SU-DHL-6 (cell line): Measurements from ENCODE around the gene PEX11B.

Experiments used
- H2AFZ ChIP-seq: fragments of 200-600 bp; sonication (generic); 2 replicates; pipeline ENCODE4 v1.6.1; 2014; ENCODE audit warnings: low read depth, mild to moderate bottlenecking, moderate library complexity, mixed read lengths, antibody characterized with exemption, low read length; ENCODE audit not compliant: severe bottlenecking
- H3F3A ChIP-seq: fragments of 200-600 bp; shearing (Covaris generic); 2 replicates; pipeline ENCODE4 v1.6.0; 2016; ENCODE audit warnings: antibody characterized with exemption, mild to moderate bottlenecking; ENCODE audit not compliant: insufficient read depth
- H3K27ac ChIP-seq: fragments of 200-600 bp; sonication (generic); 2 replicates; pipeline ENCODE4 v1.5.1; 2016; ENCODE audit warnings: low read depth, mild to moderate bottlenecking, low read length, moderate library complexity, mixed read lengths
- H3K27me3 ChIP-seq: fragments of 200-600 bp; sonication (generic), shearing (Covaris generic); 2 replicates; pipeline ENCODE4 v1.6.0; 2014; ENCODE audit warnings: mild to moderate bottlenecking, low read length
- H3K36me3 ChIP-seq: fragments of 200-600 bp; sonication (generic); 2 replicates; pipeline ENCODE4 v1.6.1; 2014; ENCODE audit warnings: mild to moderate bottlenecking, low read length, mixed read lengths
- H3K4me2 ChIP-seq: fragments of 300-600, 200-600 bp; shearing (Covaris generic), sonication (generic); 2 replicates; pipeline ENCODE4 v1.6.0; 2014; ENCODE audit warnings: low read length, low read depth, mild to moderate bottlenecking; ENCODE audit not compliant: poor library complexity, severe bottlenecking
- H3K4me3 ChIP-seq: fragments of 200-600 bp; sonication (generic); 2 replicates; pipeline ENCODE4 v1.5.1; 2014; ENCODE audit warnings: antibody characterized with exemption, low read length, mild to moderate bottlenecking, mixed read lengths; ENCODE audit not compliant: insufficient read depth, poor library complexity, severe bottlenecking
- H3K79me2 ChIP-seq: fragments of 200-600 bp; sonication (generic); 2 replicates; pipeline ENCODE4 v1.6.1; 2014; ENCODE audit warnings: mild to moderate bottlenecking, low read length, moderate library complexity; ENCODE audit not compliant: insufficient read depth
- H3K9ac ChIP-seq: fragments of 200-600 bp; sonication (generic); 2 replicates; pipeline ENCODE4 v1.7.0; 2014; ENCODE audit warnings: mild to moderate bottlenecking, low read length
- H3K9me2 ChIP-seq: fragments of 200-600 bp; sonication (generic); replicated peaks from 2 replicates; pipeline ENCODE4 v1.6.1; 2014; ENCODE audit warnings: low read length; ENCODE audit not compliant: insufficient read depth
- H3K9me3 ChIP-seq: fragments of 200-600 bp; sonication (generic); 2 replicates; pipeline ENCODE4 v1.6.1; 2014; ENCODE audit warnings: low read length, mixed read lengths; ENCODE audit not compliant: insufficient read depth
- H4K20me1 ChIP-seq: fragments of 200-600 bp; sonication (generic); 2 replicates; pipeline ENCODE4 v1.6.1; 2014; ENCODE audit warnings: low read depth, mild to moderate bottlenecking, antibody characterized with exemption, low read length, moderate library complexity, mixed read lengths
- EZH2phosphoT487 ChIP-seq: fragments of 200-600 bp; sonication (generic), shearing (Covaris generic); conservative IDR thresholded peaks from 2 replicates; pipeline ENCODE4 v1.6.1; 2018; ENCODE audit warnings: mild to moderate bottlenecking, antibody characterized with exemption, low read length, moderate library complexity, mixed read lengths
- TF ChIP-seq, protein P1 (sequence below): fragments of 200-600 bp; sonication (generic); IDR thresholded peaks from one replicate; pipeline ENCODE4 v1.5.1; 2017; ENCODE audit warnings: antibody characterized with exemption, mild to moderate bottlenecking, low read length, moderate library complexity; ENCODE audit not compliant: insufficient read depth, poor library complexity, severe bottlenecking

The PEX11B gene

DNA sequence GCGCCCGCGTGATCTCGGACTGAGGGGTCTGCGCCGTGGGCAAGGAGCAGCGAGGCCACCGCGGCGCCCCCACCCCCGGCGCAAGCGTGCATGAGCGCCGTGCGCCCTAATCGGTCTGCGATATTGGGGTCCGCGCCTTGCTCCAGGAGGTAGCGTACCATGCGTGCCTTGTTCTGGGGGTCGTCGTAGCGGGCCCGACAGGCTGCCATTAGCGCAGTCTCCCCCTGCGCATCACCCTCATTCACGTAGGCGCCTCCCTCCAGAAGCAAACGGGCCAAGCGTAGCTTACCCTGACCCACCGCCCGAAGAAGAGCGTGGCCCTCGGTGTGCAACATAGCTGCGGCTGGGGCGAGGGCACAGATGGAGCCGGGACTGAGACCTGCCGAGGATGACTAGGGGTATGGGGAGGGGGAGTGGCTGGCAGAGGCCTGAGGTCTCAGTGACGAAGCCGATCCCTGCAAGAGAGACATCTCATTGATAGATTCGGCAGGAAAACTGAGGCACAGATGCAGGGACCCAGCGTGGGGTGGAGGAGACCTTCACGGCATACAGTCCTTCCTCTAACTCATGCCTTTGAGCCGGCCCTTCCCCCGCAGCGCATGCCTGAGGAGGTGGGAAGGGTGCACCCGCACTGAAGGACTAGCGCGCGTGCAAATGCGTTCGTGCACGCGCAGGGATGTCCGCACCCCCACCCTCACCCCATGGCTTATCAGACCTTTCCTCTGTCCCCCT lies 43.1 kb upstream of the PEX11B start:
- no peaks in the 10 kb centered on the region for H3K36me3 ChIP-seq
- H3K4me2 ChIP-seq = peak overlapping the region; percentile 71
- no peaks in the 10 kb centered on the region for H3K9me2 ChIP-seq
- no peaks in the 10 kb centered on the region for H3K9me3 ChIP-seq
- no peaks in the 10 kb centered on the region for H3K79me2 ChIP-seq
- no peak overlapping the region for H3K27ac ChIP-seq
- no peaks in the 10 kb centered on the region for H4K20me1 ChIP-seq
- no peaks in the 10 kb centered on the region for H3K27me3 ChIP-seq
- H2AFZ ChIP-seq = peak overlapping the region; percentile 92
- peak overlapping the region; percentile 58 for H3K4me3 ChIP-seq
- TF ChIP-seq EZH2phosphoT487 = no peak
- TF ChIP-seq, protein P1, sequence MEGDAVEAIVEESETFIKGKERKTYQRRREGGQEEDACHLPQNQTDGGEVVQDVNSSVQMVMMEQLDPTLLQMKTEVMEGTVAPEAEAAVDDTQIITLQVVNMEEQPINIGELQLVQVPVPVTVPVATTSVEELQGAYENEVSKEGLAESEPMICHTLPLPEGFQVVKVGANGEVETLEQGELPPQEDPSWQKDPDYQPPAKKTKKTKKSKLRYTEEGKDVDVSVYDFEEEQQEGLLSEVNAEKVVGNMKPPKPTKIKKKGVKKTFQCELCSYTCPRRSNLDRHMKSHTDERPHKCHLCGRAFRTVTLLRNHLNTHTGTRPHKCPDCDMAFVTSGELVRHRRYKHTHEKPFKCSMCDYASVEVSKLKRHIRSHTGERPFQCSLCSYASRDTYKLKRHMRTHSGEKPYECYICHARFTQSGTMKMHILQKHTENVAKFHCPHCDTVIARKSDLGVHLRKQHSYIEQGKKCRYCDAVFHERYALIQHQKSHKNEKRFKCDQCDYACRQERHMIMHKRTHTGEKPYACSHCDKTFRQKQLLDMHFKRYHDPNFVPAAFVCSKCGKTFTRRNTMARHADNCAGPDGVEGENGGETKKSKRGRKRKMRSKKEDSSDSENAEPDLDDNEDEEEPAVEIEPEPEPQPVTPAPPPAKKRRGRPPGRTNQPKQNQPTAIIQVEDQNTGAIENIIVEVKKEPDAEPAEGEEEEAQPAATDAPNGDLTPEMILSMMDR = no peak
- H3K9ac ChIP-seq = peak overlapping the region; percentile 53
- H3F3A ChIP-seq = peaks cover 32% of the 10 kb centered on the region; the same call in 1 of the 2 replicates

DNA sequence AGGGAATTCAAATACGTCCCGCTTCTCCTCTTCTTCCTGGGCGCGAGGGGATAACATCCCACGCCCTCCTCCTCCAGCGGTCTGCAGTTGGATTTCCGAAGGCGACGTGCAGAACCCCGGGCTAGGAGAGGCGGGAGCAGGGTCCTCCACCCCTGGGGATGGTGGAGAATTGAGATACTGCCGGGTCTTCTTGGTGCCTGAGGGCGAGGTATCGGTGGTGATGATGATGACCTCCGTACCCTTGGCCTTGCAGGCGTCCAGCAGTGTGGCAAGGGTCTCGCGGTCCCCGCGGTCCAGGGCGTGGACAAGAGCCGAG lies 42.5 kb upstream of the PEX11B start:
- H3K4me2 ChIP-seq = peak overlapping the region; percentile 71
- no peaks in the 10 kb centered on the region for H3K27me3 ChIP-seq
- H3K27ac ChIP-seq = no peak overlapping the region
- no peak for TF ChIP-seq EZH2phosphoT487
- TF ChIP-seq, protein P1 = no peak
- H3K4me3 ChIP-seq = peak overlapping the region; percentile 58
- no peaks in the 10 kb centered on the region for H3K79me2 ChIP-seq
- no peaks in the 10 kb centered on the region for H3K9me2 ChIP-seq
- H3K9me3 ChIP-seq = no peaks in the 10 kb centered on the region
- peaks cover 37% of the 10 kb centered on the region; the same call in 1 of the 2 replicates for H3F3A ChIP-seq
- no peaks in the 10 kb centered on the region for H4K20me1 ChIP-seq
- H3K36me3 ChIP-seq = no peaks in the 10 kb centered on the region
- H3K9ac ChIP-seq = peak overlapping the region; percentile 53
- H2AFZ ChIP-seq = peak overlapping the region; percentile 92

DNA sequence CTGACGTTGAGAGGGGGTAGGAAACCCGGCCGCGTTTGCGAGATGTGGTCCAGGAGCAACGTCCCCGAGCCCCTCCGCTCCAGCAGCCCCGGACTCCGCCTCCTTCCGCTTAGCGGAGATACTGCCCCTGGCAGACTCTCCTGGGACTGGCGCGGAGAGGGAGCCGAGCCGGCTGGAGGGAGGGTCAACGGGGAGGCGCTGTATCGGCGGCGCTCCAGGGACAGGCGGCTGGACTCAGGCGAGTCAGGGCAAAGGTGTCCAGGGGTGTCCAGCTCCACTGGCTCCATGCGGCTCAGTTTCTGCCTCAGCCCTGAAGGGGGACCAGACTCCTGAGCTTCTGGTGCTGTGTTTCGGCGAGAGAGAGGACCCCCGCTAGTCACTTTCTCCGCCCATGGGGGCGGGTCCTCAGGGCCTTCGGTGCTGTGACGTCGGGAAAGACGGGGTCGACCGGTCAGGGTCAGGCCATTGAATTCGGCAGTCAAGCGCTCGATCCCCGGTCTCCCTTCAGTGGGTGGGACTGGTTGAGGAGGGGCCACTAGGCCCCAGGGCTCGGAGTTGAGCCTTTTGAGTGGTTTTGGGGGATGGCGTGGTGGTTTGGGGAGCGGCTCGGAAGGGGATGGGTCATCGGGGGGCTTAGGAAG lies 42.1 kb upstream of the PEX11B start:
- Histone ChIP-seq H3K36me3 (no peaks in the 10 kb centered on the region), H3K4me3 (peak overlapping the region; percentile 58), H2AFZ (peak overlapping the region; percentile 92), H3K9me3 (no peaks in the 10 kb centered on the region), H3K27ac (no peak overlapping the region), H3K4me2 (peak overlapping the region; percentile 71), H3K9ac (peak overlapping the region; percentile 53), H3F3A (peaks cover 38% of the 10 kb centered on the region; the same call in 1 of the 2 replicates), H3K9me2 (no peaks in the 10 kb centered on the region), H3K79me2 (no peaks in the 10 kb centered on the region), H3K27me3 (no peaks in the 10 kb centered on the region), H4K20me1 (no peaks in the 10 kb centered on the region)
- no peak for TF ChIP-seq EZH2phosphoT487
- TF ChIP-seq, protein P1 = no peak
